HCT116 (cell line): ENCODE results near the gene IGSF3.

Experiments used
- CBX3 ChIP-seq: IDR thresholded peaks from 2 replicates; pipeline ENCODE4 v1.6.1; 2012; ENCODE audit warnings: low read depth
- ELF1 ChIP-seq: IDR thresholded peaks from 2 replicates; pipeline ENCODE4 v1.6.1; 2012; ENCODE audit warnings: low read depth, borderline replicate concordance
- EZH2phosphoT487 ChIP-seq: fragments of 200-600 bp; IDR thresholded peaks from 2 replicates; pipeline ENCODE4 v1.6.1; 2018; ENCODE audit warnings: antibody characterized with exemption, borderline replicate concordance
- JUND ChIP-seq: IDR thresholded peaks from 2 replicates; pipeline ENCODE4 v1.6.1; 2012
- POLR2A ChIP-seq: IDR thresholded peaks from 2 replicates; pipeline ENCODE4 v1.7.0; 2011; ENCODE audit warnings: borderline replicate concordance; ENCODE audit not compliant: insufficient read depth, insufficient read length; ENCODE audit errors: extremely low read depth
- POLR2AphosphoS5 ChIP-seq: IDR thresholded peaks from 2 replicates; pipeline ENCODE4 v1.6.1; 2011; ENCODE audit warnings: mild to moderate bottlenecking, low read depth, low read length, moderate library complexity
- RAD21 ChIP-seq: IDR thresholded peaks from 2 replicates; pipeline ENCODE4 v1.6.1; 2012; ENCODE audit warnings: low read depth, mild to moderate bottlenecking
- SIN3A ChIP-seq: IDR thresholded peaks from 2 replicates; pipeline ENCODE4 v1.6.1; 2012; ENCODE audit warnings: low read depth
- SRF ChIP-seq: IDR thresholded peaks from 2 replicates; pipeline ENCODE4 v1.6.1; 2012; ENCODE audit warnings: low read depth
- ZNF274 ChIP-seq: fragments of 200-500 bp; sonication (Bioruptor generic); IDR thresholded peaks from 2 replicates; pipeline ENCODE4 v1.6.1; 2014; ENCODE audit warnings: mild to moderate bottlenecking, low read depth, low read length, inconsistent platforms
- TF ChIP-seq, protein P1 (sequence below), 3 experiments: fragments of 200-600 bp in 1 of 3; sonication (generic) in 1 of 3; IDR thresholded peaks in 2 of 3; conservative IDR thresholded peaks in 1 of 3; 2 replicates each; pipeline ENCODE4 v1.5.1; 2012 to 2017; ENCODE audit warnings: low read depth in 2 of 3, low read length in 2 of 3, antibody characterized with exemption in 1 of 3, borderline replicate concordance in 1 of 3, control low read depth in 1 of 3, mild to moderate bottlenecking in 1 of 3, mixed read lengths in 1 of 3, mixed run types in 1 of 3, moderate library complexity in 1 of 3; ENCODE audit not compliant: insufficient read depth in 1 of 3
- TF ChIP-seq, protein P2 (sequence below): IDR thresholded peaks from 2 replicates; pipeline ENCODE4 v1.6.1; 2012
- TF ChIP-seq, protein P3 (sequence below): IDR thresholded peaks from 2 replicates; pipeline ENCODE4 v1.6.1; 2011; ENCODE audit warnings: mild to moderate bottlenecking, low read length, moderate library complexity; ENCODE audit not compliant: insufficient replicate concordance; ENCODE audit errors: extremely low read depth

DNA sequence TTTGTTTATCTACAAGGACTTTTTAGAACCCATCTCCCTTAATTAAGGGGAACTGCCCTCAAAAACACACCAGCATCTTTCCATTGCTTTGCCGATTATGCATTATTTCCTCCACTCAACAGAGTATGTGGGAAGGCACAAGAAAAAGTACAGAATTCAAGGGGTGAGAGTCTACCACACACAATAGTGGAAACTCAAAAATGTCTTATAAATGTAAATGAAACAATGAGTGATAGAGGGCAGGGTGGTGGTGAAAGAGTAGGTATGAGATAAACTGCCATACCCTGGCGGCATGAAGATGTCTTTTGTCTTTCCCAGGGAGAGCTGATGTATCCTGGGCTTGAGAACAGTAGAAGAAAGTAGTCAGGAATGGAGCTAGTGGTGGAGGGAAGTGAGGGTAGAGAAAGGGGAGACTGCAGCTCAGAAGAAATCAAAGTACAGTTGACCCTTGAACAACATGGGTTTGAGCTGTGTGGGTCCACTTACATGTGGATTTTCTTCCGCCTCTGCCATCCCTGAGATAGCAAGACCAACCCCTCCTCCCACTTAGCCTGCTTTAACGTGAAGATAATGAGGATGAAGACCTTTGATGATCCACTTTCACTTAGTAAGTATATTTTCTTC, 121.1 kb downstream of the IGSF3 start:
- TF ChIP-seq, protein P1, sequence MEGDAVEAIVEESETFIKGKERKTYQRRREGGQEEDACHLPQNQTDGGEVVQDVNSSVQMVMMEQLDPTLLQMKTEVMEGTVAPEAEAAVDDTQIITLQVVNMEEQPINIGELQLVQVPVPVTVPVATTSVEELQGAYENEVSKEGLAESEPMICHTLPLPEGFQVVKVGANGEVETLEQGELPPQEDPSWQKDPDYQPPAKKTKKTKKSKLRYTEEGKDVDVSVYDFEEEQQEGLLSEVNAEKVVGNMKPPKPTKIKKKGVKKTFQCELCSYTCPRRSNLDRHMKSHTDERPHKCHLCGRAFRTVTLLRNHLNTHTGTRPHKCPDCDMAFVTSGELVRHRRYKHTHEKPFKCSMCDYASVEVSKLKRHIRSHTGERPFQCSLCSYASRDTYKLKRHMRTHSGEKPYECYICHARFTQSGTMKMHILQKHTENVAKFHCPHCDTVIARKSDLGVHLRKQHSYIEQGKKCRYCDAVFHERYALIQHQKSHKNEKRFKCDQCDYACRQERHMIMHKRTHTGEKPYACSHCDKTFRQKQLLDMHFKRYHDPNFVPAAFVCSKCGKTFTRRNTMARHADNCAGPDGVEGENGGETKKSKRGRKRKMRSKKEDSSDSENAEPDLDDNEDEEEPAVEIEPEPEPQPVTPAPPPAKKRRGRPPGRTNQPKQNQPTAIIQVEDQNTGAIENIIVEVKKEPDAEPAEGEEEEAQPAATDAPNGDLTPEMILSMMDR (IDR thresholded peaks at IDR 0.05 in 2 of 3, conservative IDR thresholded peaks at IDR 0.05 in 1 of 3; ENCODE audit: borderline replicate concordance in 1 of 3, insufficient read depth in 1 of 3, low read depth in 2 of 3, low read length in 2 of 3) = no peak
- no peak for TF ChIP-seq POLR2A
- TF ChIP-seq ZNF274 = no peak
- no peak for TF ChIP-seq SIN3A
- no peak for TF ChIP-seq JUND
- TF ChIP-seq RAD21 = no peak
- no peak for TF ChIP-seq ELF1
- TF ChIP-seq POLR2AphosphoS5 = no peak
- no peak for TF ChIP-seq SRF
- TF ChIP-seq, protein P2, sequence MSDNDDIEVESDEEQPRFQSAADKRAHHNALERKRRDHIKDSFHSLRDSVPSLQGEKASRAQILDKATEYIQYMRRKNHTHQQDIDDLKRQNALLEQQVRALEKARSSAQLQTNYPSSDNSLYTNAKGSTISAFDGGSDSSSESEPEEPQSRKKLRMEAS = no peak
- TF ChIP-seq, protein P3, sequence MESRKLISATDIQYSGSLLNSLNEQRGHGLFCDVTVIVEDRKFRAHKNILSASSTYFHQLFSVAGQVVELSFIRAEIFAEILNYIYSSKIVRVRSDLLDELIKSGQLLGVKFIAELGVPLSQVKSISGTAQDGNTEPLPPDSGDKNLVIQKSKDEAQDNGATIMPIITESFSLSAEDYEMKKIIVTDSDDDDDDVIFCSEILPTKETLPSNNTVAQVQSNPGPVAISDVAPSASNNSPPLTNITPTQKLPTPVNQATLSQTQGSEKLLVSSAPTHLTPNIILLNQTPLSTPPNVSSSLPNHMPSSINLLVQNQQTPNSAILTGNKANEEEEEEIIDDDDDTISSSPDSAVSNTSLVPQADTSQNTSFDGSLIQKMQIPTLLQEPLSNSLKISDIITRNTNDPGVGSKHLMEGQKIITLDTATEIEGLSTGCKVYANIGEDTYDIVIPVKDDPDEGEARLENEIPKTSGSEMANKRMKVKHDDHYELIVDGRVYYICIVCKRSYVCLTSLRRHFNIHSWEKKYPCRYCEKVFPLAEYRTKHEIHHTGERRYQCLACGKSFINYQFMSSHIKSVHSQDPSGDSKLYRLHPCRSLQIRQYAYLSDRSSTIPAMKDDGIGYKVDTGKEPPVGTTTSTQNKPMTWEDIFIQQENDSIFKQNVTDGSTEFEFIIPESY = no peak
- TF ChIP-seq EZH2phosphoT487 = no peak
- no peak for TF ChIP-seq CBX3
